Panc1 (cell line): ENCODE measurements around the gene GPR176. TPM values are rescaled to one million over a fixed set of nuclear protein-coding genes. Genes with fewer than 3 reads are reported as not detected.

Experiments used
- ATAC-seq: fragments of 200-7000 bp; cut with Tn5 transposase; 2 replicates; pipeline ENCODE4 v1.9.1; 2020; ENCODE audit warnings: mild to moderate bottlenecking, moderate library complexity
- BruUV-seq: library from RNA; stranded (reverse); fragments of 400-500 nt; replicated peaks from 2 replicates; lab custom pipeline; 2021; lab: Mats Ljungman, UMichigan
- CTCF ChIA-PET: fragments of 300-600 bp; sonication (Branson Sonifier 250); formaldehyde crosslinking; loops from one replicate; lab custom pipeline; 2022; ENCODE audit warnings: antibody characterized with exemption; lab: Charles Lee
- POLR2A ChIA-PET: fragments of 300-600 bp; sonication (Branson Sonifier 250); formaldehyde crosslinking; loops from one replicate; lab custom pipeline; 2022; ENCODE audit warnings: antibody characterized with exemption; lab: Charles Lee
- DNase-seq: peaks from one replicate; pipeline ENCODE4 v3.0.0-alpha.2; 2010; ENCODE audit warnings: low read depth, low spot score
- H3K27ac ChIP-seq: 2 replicates; pipeline ENCODE4 v1.5.1; 2011; ENCODE audit warnings: mild to moderate bottlenecking, low read length, inconsistent platforms
- H3K27me3 ChIP-seq: fragments of 200-500 bp; sonication (Bioruptor generic); 2 replicates; pipeline ENCODE4 v1.6.0; 2014; ENCODE audit warnings: low read length, inconsistent platforms; ENCODE audit not compliant: control insufficient read depth, insufficient read depth
- H3K36me3 ChIP-seq: fragments of 200-500 bp; sonication (Bioruptor generic); 2 replicates; pipeline ENCODE4 v1.5.1; 2014; ENCODE audit warnings: inconsistent platforms, mild to moderate bottlenecking, low read length, moderate library complexity; ENCODE audit not compliant: control insufficient read depth, insufficient read depth
- H3K4me1 ChIP-seq: 2 replicates; pipeline ENCODE4 v1.5.1; 2011; ENCODE audit warnings: inconsistent platforms, mild to moderate bottlenecking, low read length, moderate library complexity; ENCODE audit not compliant: control insufficient read depth, insufficient read depth
- H3K4me3 ChIP-seq, 2 experiments: 2 replicates each; pipeline ENCODE4 v1.5.1; 2011 to 2012; ENCODE audit warnings: low read depth in 2 of 2, low read length in 2 of 2, mild to moderate bottlenecking in 2 of 2, inconsistent platforms in 1 of 2, moderate library complexity in 1 of 2
- H3K9me3 ChIP-seq: fragments of 200-500 bp; sonication (Bioruptor generic); 2 replicates; pipeline ENCODE4 v1.5.1; 2014; ENCODE audit warnings: low read depth, mild to moderate bottlenecking, inconsistent platforms, low read length, moderate library complexity; ENCODE audit not compliant: control insufficient read depth, insufficient read depth
- CTCF ChIP-seq: fragments of 450-650 bp; IDR thresholded peaks from 2 replicates; pipeline ENCODE4 v1.5.1; 2017; ENCODE audit warnings: mild to moderate bottlenecking
- POLR2AphosphoS5 ChIP-seq: IDR thresholded peaks from 2 replicates; pipeline ENCODE4 v1.6.1; 2012; ENCODE audit warnings: mild to moderate bottlenecking, low read depth, low read length, moderate library complexity
- SIN3A ChIP-seq: IDR thresholded peaks from 2 replicates; pipeline ENCODE4 v1.6.1; 2012; ENCODE audit warnings: low read depth, mild to moderate bottlenecking, low read length, moderate library complexity, borderline replicate concordance; ENCODE audit not compliant: insufficient read depth
- TCF7L2 ChIP-seq: IDR thresholded peaks from 2 replicates; pipeline ENCODE4 v1.6.1; 2011; ENCODE audit warnings: mild to moderate bottlenecking, low read depth, low read length, inconsistent platforms
- in situ Hi-C: cut with HindIII; loops from 2 replicates; pipeline ENCODE4 v1.10.0; 2016; ENCODE audit warnings: low sequenced_read_pairs, low pct_unique_long_range_greater_than_20kb
- intact Hi-C: fragments of 100-400 bp; cut with micrococcal nuclease; formaldehyde crosslinking; loops from one replicate; pipeline ENCODE4 v1.10.0; 2022; ENCODE audit not compliant: unreplicated experiment
- total RNA-seq: library from RNA; stranded (reverse); gene quantifications from one replicate; pipeline ENCODE4 v1.2.1, GENCODE V29; 2021; ENCODE audit not compliant: unreplicated experiment
- TF ChIP-seq, protein P1 (sequence below), 2 experiments: IDR thresholded peaks; 2 replicates each; pipeline ENCODE4 v1.6.1; 2011 to 2012; ENCODE audit warnings: low read depth in 2 of 2, control low read depth in 1 of 2, low read length in 1 of 2, mild to moderate bottlenecking in 1 of 2, moderate library complexity in 1 of 2; ENCODE audit not compliant: insufficient read depth in 1 of 2

Gene GPR176
- total RNA-seq, 1 experiment from 2014 or later = 12.7 TPM

DNA sequence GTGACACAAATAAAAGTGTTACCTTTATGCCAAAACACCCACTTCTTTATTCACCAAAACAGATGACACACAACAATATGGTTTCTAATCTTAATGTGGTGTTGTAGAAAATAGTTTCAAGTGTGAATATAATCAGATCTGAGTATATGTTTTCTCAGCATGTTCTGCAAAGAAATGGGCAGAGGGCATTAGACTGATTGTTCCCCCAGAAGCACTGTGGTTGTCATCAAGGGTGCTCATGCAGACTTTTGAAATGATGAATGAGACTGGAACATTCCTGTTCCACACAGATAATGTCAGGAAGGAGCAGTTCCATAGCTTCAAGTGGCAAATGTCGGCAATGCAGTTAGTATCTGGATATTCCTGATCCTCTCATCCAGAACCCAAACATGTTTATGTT lies 37.5 kb downstream of the GPR176 start:
- TF ChIP-seq, protein P1, sequence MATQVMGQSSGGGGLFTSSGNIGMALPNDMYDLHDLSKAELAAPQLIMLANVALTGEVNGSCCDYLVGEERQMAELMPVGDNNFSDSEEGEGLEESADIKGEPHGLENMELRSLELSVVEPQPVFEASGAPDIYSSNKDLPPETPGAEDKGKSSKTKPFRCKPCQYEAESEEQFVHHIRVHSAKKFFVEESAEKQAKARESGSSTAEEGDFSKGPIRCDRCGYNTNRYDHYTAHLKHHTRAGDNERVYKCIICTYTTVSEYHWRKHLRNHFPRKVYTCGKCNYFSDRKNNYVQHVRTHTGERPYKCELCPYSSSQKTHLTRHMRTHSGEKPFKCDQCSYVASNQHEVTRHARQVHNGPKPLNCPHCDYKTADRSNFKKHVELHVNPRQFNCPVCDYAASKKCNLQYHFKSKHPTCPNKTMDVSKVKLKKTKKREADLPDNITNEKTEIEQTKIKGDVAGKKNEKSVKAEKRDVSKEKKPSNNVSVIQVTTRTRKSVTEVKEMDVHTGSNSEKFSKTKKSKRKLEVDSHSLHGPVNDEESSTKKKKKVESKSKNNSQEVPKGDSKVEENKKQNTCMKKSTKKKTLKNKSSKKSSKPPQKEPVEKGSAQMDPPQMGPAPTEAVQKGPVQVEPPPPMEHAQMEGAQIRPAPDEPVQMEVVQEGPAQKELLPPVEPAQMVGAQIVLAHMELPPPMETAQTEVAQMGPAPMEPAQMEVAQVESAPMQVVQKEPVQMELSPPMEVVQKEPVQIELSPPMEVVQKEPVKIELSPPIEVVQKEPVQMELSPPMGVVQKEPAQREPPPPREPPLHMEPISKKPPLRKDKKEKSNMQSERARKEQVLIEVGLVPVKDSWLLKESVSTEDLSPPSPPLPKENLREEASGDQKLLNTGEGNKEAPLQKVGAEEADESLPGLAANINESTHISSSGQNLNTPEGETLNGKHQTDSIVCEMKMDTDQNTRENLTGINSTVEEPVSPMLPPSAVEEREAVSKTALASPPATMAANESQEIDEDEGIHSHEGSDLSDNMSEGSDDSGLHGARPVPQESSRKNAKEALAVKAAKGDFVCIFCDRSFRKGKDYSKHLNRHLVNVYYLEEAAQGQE (IDR thresholded peaks at IDR 0.05; ENCODE audit: insufficient read depth in 1 of 2, low read depth in 2 of 2, low read length in 1 of 2) = no peak
- no peak for TF ChIP-seq SIN3A
- TF ChIP-seq CTCF = no peak
- TF ChIP-seq POLR2AphosphoS5 = no peak
- TF ChIP-seq TCF7L2 = no peak
- in situ Hi-C loops = no loop called here
- intact Hi-C loops = no loop called here
- Histone ChIP-seq H3K27ac (no peak overlapping the region), H3K4me3 (no peak overlapping the region), H3K4me1 (no peaks in the 10 kb centered on the region), H3K9me3 (no peaks in the 10 kb centered on the region), H3K36me3 (no peaks in the 10 kb centered on the region), H3K27me3 (no peaks in the 10 kb centered on the region)
- no peak for DNase-seq
- no TSS peak for BruUV-seq
- ChIA-PET CTCF (no interaction called here), POLR2A (no interaction called here)
- no peak for ATAC-seq

GRCh38 chr15:39881790-39882189 lies 38.3 kb downstream of the GPR176 start:
- no peaks in the 10 kb centered on the region for H3K4me1 ChIP-seq
- CTCF ChIA-PET = no interaction called here
- DNase-seq = no peak
- TF ChIP-seq, protein P1 (IDR thresholded peaks at IDR 0.05; ENCODE audit: insufficient read depth in 1 of 2, low read depth in 2 of 2, low read length in 1 of 2) = no peak
- TF ChIP-seq TCF7L2 = no peak
- TF ChIP-seq POLR2AphosphoS5 = no peak
- no peak overlapping the region for H3K27ac ChIP-seq
- H3K27me3 ChIP-seq = no peaks in the 10 kb centered on the region
- H3K4me3 ChIP-seq = no peak overlapping the region
- no peaks in the 10 kb centered on the region for H3K36me3 ChIP-seq
- BruUV-seq = no TSS peak
- intact Hi-C loops (no loop called here), in situ Hi-C loops (no loop called here)
- H3K9me3 ChIP-seq = no peaks in the 10 kb centered on the region
- POLR2A ChIA-PET = no interaction called here
- ATAC-seq = no peak
